Kidney (tissue), 14 donors: Measurements from ENCODE around the gene BZW2. TPM values are rescaled to one million over a fixed set of nuclear protein-coding genes. Genes with fewer than 3 reads are reported as not detected.
"Not testable (repeated sequence)": the region's sequence is repeated elsewhere in the genome, so short reads cannot be mapped to it uniquely, and the experiment has no call there.

Source experiments
- DNase-seq, 5 donors: peaks; one replicate each; pipeline ENCODE4 v3.0.0-alpha.2; 2013 to 2020
- FAIRE-seq: peaks from 2 replicates; lab custom pipeline; 2012; peaks lifted over from hg19 to GRCh38; lab: Jason Lieb, UNC
- H3K27ac ChIP-seq, 2 donors: one replicate each; pipeline ENCODE4 v1.7.0; 2013; ENCODE audit warnings: low read depth in 2 of 2, low read length in 2 of 2, inconsistent platforms in 1 of 2
- H3K27me3 ChIP-seq: one replicate; pipeline ENCODE4 v1.7.1; 2013; ENCODE audit warnings: low read length, inconsistent platforms; ENCODE audit not compliant: control insufficient read depth, insufficient read depth
- H3K36me3 ChIP-seq, 3 donors: one replicate each; pipeline versions ENCODE4 v1.7.0 to v1.7.1; 2013; ENCODE audit warnings: low read length in 3 of 3, control low read depth in 1 of 3, inconsistent platforms in 1 of 3; ENCODE audit not compliant: insufficient read depth in 3 of 3, control insufficient read depth in 2 of 3
- H3K4me1 ChIP-seq, 3 donors: one replicate each; pipeline versions ENCODE4 v1.7.0 to v1.7.1; 2013; ENCODE audit warnings: low read length in 3 of 3, inconsistent platforms in 1 of 3, low read depth in 1 of 3; ENCODE audit not compliant: control insufficient read depth in 2 of 3, insufficient read depth in 2 of 3
- H3K4me3 ChIP-seq, 3 donors: one replicate each; pipeline versions ENCODE4 v1.7.0 to v1.8.1; 2013; ENCODE audit warnings: low read length in 3 of 3, control low read depth in 1 of 3, inconsistent platforms in 1 of 3
- H3K9ac ChIP-seq, 3 donors: one replicate each; pipeline versions ENCODE4 v1.7.0 to v1.7.1; 2013; ENCODE audit warnings: low read length in 3 of 3, control low read depth in 1 of 3, inconsistent platforms in 1 of 3
- H3K9me3 ChIP-seq, 3 donors: one replicate each; pipeline versions ENCODE4 v1.7.0 to v1.7.1; 2013; ENCODE audit warnings: low read length in 3 of 3, control low read depth in 1 of 3, inconsistent platforms in 1 of 3; ENCODE audit not compliant: control insufficient read depth in 2 of 3, insufficient read depth in 1 of 3
- intact Hi-C: fragments of 100-400 bp; cut with DNase I; formaldehyde crosslinking; loops from one replicate; pipeline ENCODE4 v1.11.1; 2022
- polyA plus RNA-seq: library from polyadenylated mRNA; stranded (reverse); fragments of 350-450 nt; fragmentation: Illumina TruSeq; extraction: RNeasy Lipid Tissue Mini Kit (QIAGEN cat#74804); gene quantifications from one replicate; pipeline ENCODE4 v1.2.3, GENCODE V29; 2014; ENCODE audit warnings: low read depth, low replicate concordance; ENCODE audit not compliant: insufficient read depth
- total RNA-seq: library from RNA; stranded (reverse); fragmentation: NEBNext Ultra II Directional; extraction: Animal tissue kit (Norgen Biotek cat#: 25700); gene quantifications from one replicate; pipeline ENCODE4 v1.2.1, GENCODE V29; 2021
- TF ChIP-seq, protein P1 (sequence below): IDR thresholded peaks from 3 replicates; pipeline ENCODE4 v1.5.1; 2012; ENCODE audit warnings: mild to moderate bottlenecking, moderate library complexity, borderline replicate concordance; ENCODE audit not compliant: insufficient read depth; ENCODE audit errors: extremely low read depth
- donor health status: control.
- donor health status: control.
- donor health status: control.
- donor health status: control.
- donor health status: control.
- donor health status: DM: yes; HTN: yes; CAD: no.
- donor health status: Normal renal cell carcinoma (clear cell type).

Gene BZW2
- total and polyA plus RNA-seq, 2 donors from 2014 or later, result 24.8 to 49.1 TPM

DNA sequence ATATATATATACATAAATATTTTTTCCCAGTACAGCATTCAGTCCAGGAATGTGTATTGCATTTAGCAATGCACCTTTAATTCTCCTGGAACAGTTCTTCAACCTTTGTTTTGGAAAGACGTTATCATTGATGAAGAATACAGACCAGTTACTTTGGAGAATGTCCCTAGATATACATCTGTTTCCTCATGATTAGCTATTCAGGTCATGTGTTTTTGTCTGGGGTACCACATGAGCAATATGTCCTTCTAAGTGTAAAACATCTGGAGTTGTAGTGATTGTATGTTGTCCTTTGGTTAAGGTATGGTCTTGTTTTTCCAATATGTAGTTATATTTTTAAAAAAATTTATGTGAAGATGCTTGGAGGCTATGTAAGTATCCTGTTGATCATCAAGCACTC lies 10.2 kb downstream of the BZW2 start:
- TF ChIP-seq, protein P1, sequence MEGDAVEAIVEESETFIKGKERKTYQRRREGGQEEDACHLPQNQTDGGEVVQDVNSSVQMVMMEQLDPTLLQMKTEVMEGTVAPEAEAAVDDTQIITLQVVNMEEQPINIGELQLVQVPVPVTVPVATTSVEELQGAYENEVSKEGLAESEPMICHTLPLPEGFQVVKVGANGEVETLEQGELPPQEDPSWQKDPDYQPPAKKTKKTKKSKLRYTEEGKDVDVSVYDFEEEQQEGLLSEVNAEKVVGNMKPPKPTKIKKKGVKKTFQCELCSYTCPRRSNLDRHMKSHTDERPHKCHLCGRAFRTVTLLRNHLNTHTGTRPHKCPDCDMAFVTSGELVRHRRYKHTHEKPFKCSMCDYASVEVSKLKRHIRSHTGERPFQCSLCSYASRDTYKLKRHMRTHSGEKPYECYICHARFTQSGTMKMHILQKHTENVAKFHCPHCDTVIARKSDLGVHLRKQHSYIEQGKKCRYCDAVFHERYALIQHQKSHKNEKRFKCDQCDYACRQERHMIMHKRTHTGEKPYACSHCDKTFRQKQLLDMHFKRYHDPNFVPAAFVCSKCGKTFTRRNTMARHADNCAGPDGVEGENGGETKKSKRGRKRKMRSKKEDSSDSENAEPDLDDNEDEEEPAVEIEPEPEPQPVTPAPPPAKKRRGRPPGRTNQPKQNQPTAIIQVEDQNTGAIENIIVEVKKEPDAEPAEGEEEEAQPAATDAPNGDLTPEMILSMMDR, result no peak
- FAIRE-seq (no peak), DNase-seq (no peak)
- Histone ChIP-seq H3K27ac (no peak overlapping the region), H3K4me3 (no peak overlapping the region), H3K9ac (no peak overlapping the region), H3K4me1 (peaks cover 0 to 2% (median 0%) of the 10 kb centered on the region in 3 donors), H3K9me3 (no peaks in the 10 kb centered on the region), H3K36me3 (no peaks in the 10 kb centered on the region), H3K27me3 (no peaks in the 10 kb centered on the region)
- intact Hi-C loops, result no loop called here

DNA sequence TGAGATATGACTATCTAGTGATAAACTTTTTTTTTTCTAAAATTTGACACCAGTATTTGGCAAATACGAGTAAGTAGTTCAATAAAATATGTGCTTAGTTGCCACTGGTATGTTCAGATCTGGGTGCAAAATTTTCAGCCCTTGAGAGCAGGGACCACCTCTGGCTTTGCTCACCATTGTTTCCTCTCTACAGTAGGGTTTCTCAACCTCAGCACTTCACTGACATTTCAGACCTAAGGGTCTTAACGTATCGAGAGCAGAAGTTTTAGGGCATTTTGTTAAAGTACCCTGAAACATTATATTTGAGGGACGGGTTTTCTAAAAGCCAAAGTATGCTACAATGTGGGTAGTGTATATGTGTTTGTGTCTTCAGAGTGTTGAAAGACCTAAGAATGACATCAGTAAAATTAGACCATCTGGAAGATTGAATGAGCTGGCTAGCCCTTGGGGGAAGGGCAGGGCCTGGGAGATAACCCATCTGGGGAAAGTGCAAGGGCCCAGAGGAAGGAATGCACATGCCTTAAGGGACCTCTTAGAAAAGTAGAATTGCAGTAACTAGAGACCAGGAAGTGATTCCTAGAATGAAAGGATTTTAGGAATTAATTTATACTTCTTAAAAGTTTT lies 11.8 kb downstream of the BZW2 start:
- FAIRE-seq, result no peak
- Histone ChIP-seq H3K9ac (no peak overlapping the region), H3K27me3 (no peaks in the 10 kb centered on the region), H3K36me3 (no peaks in the 10 kb centered on the region), H3K4me3 (no peak overlapping the region), H3K4me1 (peaks cover 0 to 3% (median 0%) of the 10 kb centered on the region in 3 donors), H3K9me3 (no peaks in the 10 kb centered on the region), H3K27ac (no peak overlapping the region)
- DNase-seq, result peak in 1 of 5 donors; percentile 30
- TF ChIP-seq, protein P1, result no peak
- intact Hi-C loops, result no loop called here

DNA sequence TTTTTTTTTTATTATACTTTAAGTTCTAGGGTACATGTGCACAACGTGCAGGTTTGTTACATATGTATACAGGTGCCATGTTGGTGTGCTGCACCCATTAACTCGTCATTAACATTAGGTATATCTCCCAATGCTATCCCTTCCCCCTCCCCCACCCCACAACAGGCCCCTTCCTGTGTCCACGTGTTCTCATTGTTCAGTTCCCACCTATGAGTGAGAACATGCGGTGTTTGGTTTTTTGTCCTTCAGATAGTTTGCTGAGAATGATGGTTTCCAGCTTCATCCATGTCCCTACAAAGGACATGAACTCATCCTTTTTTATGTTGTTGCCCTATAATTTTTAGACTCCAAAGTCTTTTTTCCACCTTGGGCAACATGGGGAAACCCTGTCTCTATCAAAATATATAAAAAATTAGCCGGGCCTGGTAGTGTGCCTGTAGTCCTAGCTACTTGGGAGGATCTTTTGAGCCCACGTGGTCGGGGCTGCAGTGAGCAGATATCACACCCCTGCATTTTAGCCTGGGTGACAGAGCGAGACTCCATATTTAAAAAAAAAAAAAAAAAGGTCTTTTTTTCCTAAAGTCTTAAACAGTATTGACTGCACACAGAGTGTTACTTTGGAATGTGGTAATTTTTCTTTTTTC lies 14.0 kb downstream of the BZW2 start:
- DNase-seq, result not testable (repeated sequence)

DNA sequence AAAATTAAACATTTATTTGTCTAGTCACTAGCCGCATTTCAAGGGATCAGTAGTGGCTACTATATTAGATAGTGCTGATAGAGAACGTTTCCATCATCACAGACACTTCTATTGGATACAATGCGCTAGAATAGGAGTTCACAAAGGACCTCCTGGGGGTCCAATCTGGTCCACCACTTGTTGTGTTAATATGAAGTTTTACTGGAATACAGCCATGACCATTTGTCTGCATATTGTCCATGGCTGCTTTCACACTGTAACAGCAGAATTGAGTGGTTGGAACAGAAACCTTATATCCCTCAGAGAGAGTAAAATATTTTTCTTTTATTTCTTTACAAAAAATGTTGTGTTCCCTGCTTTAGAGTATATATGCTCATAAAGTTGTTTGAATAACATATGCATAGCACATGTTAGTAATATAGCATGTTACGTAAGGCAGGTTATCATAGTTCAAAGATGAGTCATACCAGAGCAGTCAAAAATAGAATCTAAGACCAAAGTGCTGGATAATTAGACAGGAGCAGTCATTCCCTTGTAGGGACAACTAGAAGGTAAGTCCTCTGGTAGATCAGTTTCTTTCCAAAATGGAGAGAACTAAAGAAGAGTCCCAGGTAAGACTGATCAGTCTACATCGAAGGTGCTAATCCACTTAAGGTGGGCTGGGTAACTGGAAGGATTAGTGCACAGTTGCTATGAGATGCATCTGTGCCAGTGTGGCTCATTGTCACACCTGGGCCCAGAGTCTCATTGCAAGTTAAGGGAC lies 14.9 kb downstream of the BZW2 start:
- H3K27ac ChIP-seq, result no peak overlapping the region
- no peaks in the 10 kb centered on the region for H3K36me3 ChIP-seq
- H3K9me3 ChIP-seq, result no peaks in the 10 kb centered on the region
- DNase-seq (no peak), FAIRE-seq (no peak)
- TF ChIP-seq, protein P1, result no peak
- peaks cover 0 to 3% (median 0%) of the 10 kb centered on the region in 3 donors for H3K4me1 ChIP-seq
- H3K9ac ChIP-seq, result no peak overlapping the region
- no peak overlapping the region for H3K4me3 ChIP-seq
- H3K27me3 ChIP-seq, result no peaks in the 10 kb centered on the region
- intact Hi-C loops, result no loop called here

More for the DNA sequence above, 14.0 kb downstream of the BZW2 start:
- H3K36me3 ChIP-seq, H3K4me3 ChIP-seq, FAIRE-seq, H3K27ac ChIP-seq, H3K27me3 ChIP-seq, H3K9ac ChIP-seq, H3K4me1 ChIP-seq, intact Hi-C loops, H3K9me3 ChIP-seq: not testable (repeated sequence)
